ENCODE results near the gene PXK. TPM values are rescaled to one million over a fixed set of nuclear protein-coding genes. Genes with fewer than 3 reads are reported as not detected.
A peak's percentile ranks its signal among the peaks of the same experiment; 100 is the strongest.

PXK gene
- total RNA-seq, 3 donors from 2014 or later (not counting 1 experiment from before 2014, with no cell fraction given): 42.1 to 53.8 (median 48.9) TPM

- no peak for TF ChIP-seq CTCF (IDR thresholded peaks at IDR 0.05)
Observed at GRCh38 chr3:58377750-58378149, 45.1 kb downstream of the PXK start.

GRCh38 chr3:58379351-58380073 is 46.8 kb downstream of the PXK start:
- H3K4me1 ChIP-seq (ENCODE audit: control insufficient read depth, insufficient read depth, low read length): no peaks in the 10 kb centered on the region
- Mint-ChIP-seq H3K27me3 (ENCODE audit: low read depth in 2 of 2) (no peaks in the 10 kb centered on the region), H3K4me3 (no peak overlapping the region), H3K36me3 (no peaks in the 10 kb centered on the region), H3K9me3 (no peaks in the 10 kb centered on the region), H3K27ac (peak overlapping the region in 1 of 2 donors; percentile 16), H3K4me1 (peaks cover 8 to 16% of the 10 kb centered on the region in 2 donors)
- H3K4me3 ChIP-seq (ENCODE audit: low read length): no peak overlapping the region
- DNase-seq: no peak
- no peak for ATAC-seq
- no peaks in the 10 kb centered on the region for H3K9me3 ChIP-seq (ENCODE audit: control insufficient read depth, insufficient read depth, low read length)
- WGBS (ENCODE audit: insufficient coverage): 95% methylated on average over 4 of the region's 4 CpGs
- no peak overlapping the region for H3K27ac ChIP-seq (ENCODE audit: low read length)
- intact Hi-C loops (cut with micrococcal nuclease): no loop called here
- no peaks in the 10 kb centered on the region for H3K27me3 ChIP-seq (ENCODE audit: control insufficient read depth, insufficient read depth, low read length)
- H3K36me3 ChIP-seq (ENCODE audit: control insufficient read depth, insufficient read depth, low read length): peaks cover 6% of the 10 kb centered on the region
- TF ChIP-seq CTCF (IDR thresholded peaks at IDR 0.05): no peak

More at GRCh38 chr3:58377750-58378149, 45.1 kb downstream of the PXK start:
- Histone ChIP-seq H3K36me3 (ENCODE audit: control insufficient read depth, insufficient read depth, low read length) (peaks cover 3% of the 10 kb centered on the region), H3K27me3 (ENCODE audit: control insufficient read depth, insufficient read depth, low read length) (no peaks in the 10 kb centered on the region), H3K4me1 (ENCODE audit: control insufficient read depth, insufficient read depth, low read length) (no peaks in the 10 kb centered on the region), H3K27ac (ENCODE audit: low read length) (no peak overlapping the region), H3K9me3 (ENCODE audit: control insufficient read depth, insufficient read depth, low read length) (no peaks in the 10 kb centered on the region), H3K4me3 (ENCODE audit: low read length) (no peak overlapping the region)
- intact Hi-C loops (cut with micrococcal nuclease): no loop called here
- Mint-ChIP-seq H3K4me3 (no peak overlapping the region), H3K36me3 (no peaks in the 10 kb centered on the region), H3K4me1 (peaks cover 5 to 21% of the 10 kb centered on the region in 2 donors), H3K27me3 (ENCODE audit: low read depth in 2 of 2) (no peaks in the 10 kb centered on the region), H3K27ac (no peak overlapping the region), H3K9me3 (no peaks in the 10 kb centered on the region)
- 97% methylated on average over 4 of the region's 4 CpGs for WGBS (ENCODE audit: insufficient coverage)
- DNase-seq: no peak
- ATAC-seq: no peak

- 100% methylated on average over 2 of the region's 2 CpGs for WGBS (ENCODE audit: insufficient coverage)
- Mint-ChIP-seq H3K27me3 (ENCODE audit: low read depth in 2 of 2) (no peaks in the 10 kb centered on the region), H3K36me3 (no peaks in the 10 kb centered on the region)
Observed at GRCh38 chr3:58383476-58383875, 50.8 kb downstream of the PXK start.

More at GRCh38 chr3:58383476-58383875, 50.8 kb downstream of the PXK start:
- H3K9me3 Mint-ChIP-seq: no peaks in the 10 kb centered on the region
- Histone ChIP-seq H3K9me3 (ENCODE audit: control insufficient read depth, insufficient read depth, low read length) (no peaks in the 10 kb centered on the region), H3K4me3 (ENCODE audit: low read length) (no peak overlapping the region), H3K27me3 (ENCODE audit: control insufficient read depth, insufficient read depth, low read length) (no peaks in the 10 kb centered on the region), H3K36me3 (ENCODE audit: control insufficient read depth, insufficient read depth, low read length) (peaks cover 11% of the 10 kb centered on the region), H3K4me1 (ENCODE audit: control insufficient read depth, insufficient read depth, low read length) (no peaks in the 10 kb centered on the region), H3K27ac (ENCODE audit: low read length) (no peak overlapping the region)
- no peak overlapping the region for H3K4me3 Mint-ChIP-seq
- no peak for TF ChIP-seq CTCF (IDR thresholded peaks at IDR 0.05)
- ATAC-seq (no peak), DNase-seq (no peak)
- no peak overlapping the region for H3K27ac Mint-ChIP-seq
- H3K4me1 Mint-ChIP-seq: peaks cover 19 to 25% of the 10 kb centered on the region in 2 donors
- intact Hi-C loops (cut with micrococcal nuclease): no loop called here
